Upper lobe of left lung (tissue), 6 donors: Measurements from ENCODE around the gene KLHDC8A. TPM values are rescaled to one million over a fixed set of nuclear protein-coding genes. Genes with fewer than 3 reads are reported as not detected.

Experiments
- ATAC-seq, 2 donors: fragments of 200-7000 bp; cut with Tn5 transposase; one replicate each; pipeline ENCODE4 v1.9.1; 2022; ENCODE audit warnings: mild to moderate bottlenecking in 2 of 2, moderate library complexity in 2 of 2; ENCODE audit not compliant: low FRiP score in 2 of 2
- DNase-seq, 2 donors: peaks; one replicate each; pipeline ENCODE4 v3.0.0-alpha.2; 2019 to 2020
- H3K27ac ChIP-seq, 4 donors: fragments of 200-600 bp; sonication (generic); one replicate each; pipeline ENCODE4 v1.5.1; 2016 to 2019
- H3K27me3 ChIP-seq, 4 donors: fragments of 200-600 bp; sonication (generic); one replicate each; pipeline ENCODE4 v1.5.1; 2017 to 2019
- H3K36me3 ChIP-seq, 4 donors: fragments of 200-600 bp; sonication (generic); one replicate each; pipeline ENCODE4 v1.5.1; 2016 to 2019
- H3K4me1 ChIP-seq, 4 donors: fragments of 200-600 bp; sonication (generic); one replicate each; pipeline ENCODE4 v1.5.1; 2018 to 2019
- H3K4me3 ChIP-seq, 4 donors: fragments of 200-600 bp; sonication (generic); one replicate each; pipeline ENCODE4 v1.5.1; 2017 to 2019; ENCODE audit warnings: mild to moderate bottlenecking in 2 of 4, moderate library complexity in 1 of 4
- H3K9me3 ChIP-seq, 4 donors: fragments of 200-600 bp; sonication (generic); one replicate each; pipeline ENCODE4 v1.5.1; 2018 to 2019
- EP300 ChIP-seq, 4 donors: sonication (generic); formaldehyde crosslinking; IDR thresholded peaks; one replicate each; pipeline ENCODE4 v1.5.1; 2017; ENCODE audit warnings: antibody characterized with exemption in 4 of 4, control low read depth in 2 of 4
- POLR2A ChIP-seq, 4 donors: fragments of 450-650 bp; IDR thresholded peaks; one replicate each; pipeline ENCODE4 v1.5.1; 2016 to 2017; ENCODE audit warnings: antibody characterized with exemption in 4 of 4, mild to moderate bottlenecking in 2 of 4
- POLR2AphosphoS5 ChIP-seq, 2 donors: sonication (generic); formaldehyde crosslinking; IDR thresholded peaks; one replicate each; pipeline ENCODE4 v1.5.1; 2017; ENCODE audit warnings: antibody characterized with exemption in 2 of 2
- WGBS, 2 donors: methylation state at CpG; one replicate each; pipeline ENCODE4 v1.1.5; 2017 to 2018; 5-methylcytosine and 5-hydroxymethylcytosine counted together
- total RNA-seq, 6 donors: library from RNA; depleted of rRNA in 4 of 6; stranded (reverse); fragments of >200 nt in 4 of 6; gene quantifications; one replicate each; pipeline versions ENCODE4 v1.1.0 to v1.2.1, GENCODE V29; 2016 to 2021
- TF ChIP-seq, protein P1 (sequence below), 6 experiments: fragments of 450-650 bp in 4 of 6; fragments of 200-600 bp in 2 of 6; sonication (generic) in 2 of 6; IDR thresholded peaks; one replicate each; pipeline ENCODE4 v1.5.1; 2016 to 2019; ENCODE audit warnings: antibody characterized with exemption in 6 of 6
- donor health status: DM: no; HTN: no; CAD: no; lungs with moderate emphysema.
- donor health status: DM: no; HTN: yes; CAD: no; lungs with severe emphysema.

Gene KLHDC8A
- total RNA-seq, 6 donors from 2014 or later = 0.34 to 1.7 (median 0.37) TPM; not detected in 3

GRCh38 chr1:205325334-205325884, 31.3 kb downstream of the KLHDC8A start:
- DNase-seq (peak in 1 of 2 donors; percentile 69), ATAC-seq (peak; percentile 46 to 58)
- H3K9me3 ChIP-seq = no peaks in the 10 kb centered on the region
- H3K27ac ChIP-seq = peak overlapping the region in 2 of 4 donors; percentile 2 to 13
- H3K36me3 ChIP-seq = no peaks in the 10 kb centered on the region
- H3K4me3 ChIP-seq = no peak overlapping the region
- peaks cover 14 to 26% (median 16%) of the 10 kb centered on the region in 4 donors for H3K4me1 ChIP-seq
- H3K27me3 ChIP-seq = no peaks in the 10 kb centered on the region
- TF ChIP-seq POLR2AphosphoS5 (IDR thresholded peaks at IDR 0.05) = no peak
- TF ChIP-seq, protein P1, sequence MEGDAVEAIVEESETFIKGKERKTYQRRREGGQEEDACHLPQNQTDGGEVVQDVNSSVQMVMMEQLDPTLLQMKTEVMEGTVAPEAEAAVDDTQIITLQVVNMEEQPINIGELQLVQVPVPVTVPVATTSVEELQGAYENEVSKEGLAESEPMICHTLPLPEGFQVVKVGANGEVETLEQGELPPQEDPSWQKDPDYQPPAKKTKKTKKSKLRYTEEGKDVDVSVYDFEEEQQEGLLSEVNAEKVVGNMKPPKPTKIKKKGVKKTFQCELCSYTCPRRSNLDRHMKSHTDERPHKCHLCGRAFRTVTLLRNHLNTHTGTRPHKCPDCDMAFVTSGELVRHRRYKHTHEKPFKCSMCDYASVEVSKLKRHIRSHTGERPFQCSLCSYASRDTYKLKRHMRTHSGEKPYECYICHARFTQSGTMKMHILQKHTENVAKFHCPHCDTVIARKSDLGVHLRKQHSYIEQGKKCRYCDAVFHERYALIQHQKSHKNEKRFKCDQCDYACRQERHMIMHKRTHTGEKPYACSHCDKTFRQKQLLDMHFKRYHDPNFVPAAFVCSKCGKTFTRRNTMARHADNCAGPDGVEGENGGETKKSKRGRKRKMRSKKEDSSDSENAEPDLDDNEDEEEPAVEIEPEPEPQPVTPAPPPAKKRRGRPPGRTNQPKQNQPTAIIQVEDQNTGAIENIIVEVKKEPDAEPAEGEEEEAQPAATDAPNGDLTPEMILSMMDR (IDR thresholded peaks at IDR 0.05) = peak; percentile 74 to 88 (median 84)
- WGBS, 2 donors = 35 to 41% methylated on average over 5 to 6 of the region's 6 CpGs

DNA sequence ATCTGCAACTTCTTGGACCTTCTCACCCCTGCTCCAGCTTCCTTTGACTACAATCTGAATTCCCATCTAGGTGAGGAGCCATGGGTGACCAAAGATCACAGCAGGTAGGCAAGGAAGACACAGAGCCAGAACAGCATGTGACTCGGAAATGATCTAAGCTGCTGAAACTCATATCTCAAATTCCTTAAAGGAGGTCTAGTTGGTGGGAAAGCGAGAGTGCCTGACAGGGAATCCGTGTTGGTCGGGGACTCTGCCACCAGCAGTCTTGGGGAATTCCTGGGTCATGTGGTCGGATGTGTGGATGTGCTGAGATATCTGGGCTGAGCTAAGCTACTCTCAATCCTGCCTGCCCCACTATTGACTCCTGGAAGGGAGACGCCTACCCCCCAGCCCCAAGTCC, 31.9 kb downstream of the KLHDC8A start:
- no peak for TF ChIP-seq EP300 (IDR thresholded peaks at IDR 0.05)
- TF ChIP-seq POLR2AphosphoS5 (IDR thresholded peaks at IDR 0.05) = no peak
- H3K9me3 ChIP-seq = no peaks in the 10 kb centered on the region
- ATAC-seq (no peak), DNase-seq (no peak)
- peak overlapping the region in 2 of 4 donors; percentile 2 to 13 for H3K27ac ChIP-seq
- no peaks in the 10 kb centered on the region for H3K36me3 ChIP-seq
- H3K27me3 ChIP-seq = no peaks in the 10 kb centered on the region
- H3K4me1 ChIP-seq = peaks cover 18 to 32% (median 22%) of the 10 kb centered on the region in 4 donors
- no peak overlapping the region for H3K4me3 ChIP-seq
- WGBS, 2 donors = 34 to 38% methylated on average over 5 to 6 of the region's 6 CpGs

DNA sequence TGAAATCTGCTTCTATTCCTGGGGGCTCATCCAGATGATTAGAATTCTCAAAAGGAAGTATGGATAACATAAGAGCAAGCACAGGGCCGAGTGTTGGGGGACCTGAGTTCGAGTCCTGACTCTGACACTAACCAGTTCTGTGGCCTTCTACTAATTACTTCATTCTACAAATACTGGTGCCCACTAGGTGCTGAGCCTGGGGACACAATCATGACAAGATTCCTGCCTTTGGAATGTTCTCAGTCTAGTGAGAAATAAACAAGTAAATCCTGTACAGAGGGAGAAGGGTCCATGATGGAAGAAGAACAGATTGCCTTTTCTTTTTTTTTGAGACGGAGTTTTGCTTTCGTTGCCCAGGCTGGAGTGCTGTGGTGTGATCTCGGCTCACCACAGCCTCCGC, 32.9 kb downstream of the KLHDC8A start:
- WGBS, 2 donors = 90 to 94% methylated on average over 6 of the region's 6 CpGs
- Histone ChIP-seq H3K4me1 (peaks cover 28 to 42% (median 32%) of the 10 kb centered on the region in 4 donors), H3K27ac (no peak overlapping the region)

GRCh38 chr1:205321959-205322283, 34.8 kb downstream of the KLHDC8A start:
- ATAC-seq = no peak
- Histone ChIP-seq H3K36me3 (no peaks in the 10 kb centered on the region), H3K27me3 (no peaks in the 10 kb centered on the region), H3K27ac (peak overlapping the region; percentile 89 to 96 (median 94)), H3K9me3 (no peaks in the 10 kb centered on the region), H3K4me1 (peaks cover 47 to 61% (median 50%) of the 10 kb centered on the region in 4 donors), H3K4me3 (peak overlapping the region in 3 of 4 donors; percentile 79 to 89 (median 80))
- 62 to 71% methylated on average over 3 of the region's 5 CpGs for WGBS, 2 donors
- no peak for DNase-seq
- TF ChIP-seq EP300 (IDR thresholded peaks at IDR 0.05) (no peak), POLR2AphosphoS5 (IDR thresholded peaks at IDR 0.05) (peak in 1 of 2 donors; percentile 0)

More for the DNA sequence above, 32.9 kb downstream of the KLHDC8A start:
- Histone ChIP-seq H3K36me3 (no peaks in the 10 kb centered on the region), H3K9me3 (no peaks in the 10 kb centered on the region), H3K27me3 (no peaks in the 10 kb centered on the region), H3K4me3 (no peak overlapping the region)
- TF ChIP-seq POLR2AphosphoS5 (IDR thresholded peaks at IDR 0.05) = no peak
- no peak for TF ChIP-seq POLR2A (IDR thresholded peaks at IDR 0.05)
- TF ChIP-seq, protein P1 (IDR thresholded peaks at IDR 0.05) = no peak
- TF ChIP-seq EP300 (IDR thresholded peaks at IDR 0.05) = no peak
- no peak for ATAC-seq
- no peak for DNase-seq

GRCh38 chr1:205321162-205321958, 35.4 kb downstream of the KLHDC8A start, which contains the start of gene NUAK2:
TSS of gene NUAK2 (minus strand) at chr1:205321745. CDS start at chr1:205321628, 117 bp downstream.
- peak within 1 kb of the TSS; percentile 89 to 96 (median 94) for H3K27ac ChIP-seq
- no peaks in the 10 kb centered on the region for H3K36me3 ChIP-seq
- no peaks in the 10 kb centered on the region for H3K27me3 ChIP-seq
- H3K4me3 ChIP-seq = peak within 1 kb of the TSS; percentile 78 to 89 (median 80)
- WGBS, 2 donors = 0% methylated on average over 25 to 37 of the region's 75 CpGs
- ATAC-seq = peak; percentile 91 to 94
- DNase-seq = peak; percentile 98
- no peaks in the 10 kb centered on the region for H3K9me3 ChIP-seq
- peaks cover 52 to 66% (median 56%) of the 10 kb centered on the region in 4 donors for H3K4me1 ChIP-seq
- peak; percentile 65 to 97 for TF ChIP-seq POLR2AphosphoS5 (IDR thresholded peaks at IDR 0.05)
- TF ChIP-seq, protein P1 (IDR thresholded peaks at IDR 0.05) = peak in 3 of 6 experiments; percentile 15 to 60 (median 36)
- peak in 3 of 4 donors; percentile 87 to 97 (median 95) for TF ChIP-seq POLR2A (IDR thresholded peaks at IDR 0.05)
- peak in 1 of 4 donors; percentile 10 for TF ChIP-seq EP300 (IDR thresholded peaks at IDR 0.05)
